Ishikawa (cell line): ENCODE results near the gene OSBPL10.

Source experiments
- CEBPB ChIP-seq: IDR thresholded peaks from 2 replicates; pipeline ENCODE4 v1.6.1; 2012
- EGR1 ChIP-seq: IDR thresholded peaks from 2 replicates; pipeline ENCODE4 v1.6.1; 2012
- EP300 ChIP-seq: IDR thresholded peaks from 2 replicates; pipeline ENCODE4 v1.6.1; 2012; ENCODE audit warnings: borderline replicate concordance
- MAX ChIP-seq: IDR thresholded peaks from 2 replicates; pipeline ENCODE4 v1.6.1; 2012
- NFIC ChIP-seq: IDR thresholded peaks from 2 replicates; pipeline ENCODE4 v1.6.1; 2012
- RAD21 ChIP-seq: IDR thresholded peaks from 2 replicates; pipeline ENCODE4 v1.6.1; 2012; ENCODE audit warnings: low read depth
- REST ChIP-seq: IDR thresholded peaks from 2 replicates; pipeline ENCODE4 v1.6.1; 2012; ENCODE audit warnings: low read depth, mild to moderate bottlenecking
- TAF1 ChIP-seq: IDR thresholded peaks from 2 replicates; pipeline ENCODE4 v1.6.1; 2012; ENCODE audit warnings: low read depth, mild to moderate bottlenecking
- TCF12 ChIP-seq: IDR thresholded peaks from 2 replicates; pipeline ENCODE4 v1.6.1; 2012; ENCODE audit warnings: low read depth
- YY1 ChIP-seq: IDR thresholded peaks from 2 replicates; pipeline ENCODE4 v1.6.1; 2012; ENCODE audit warnings: low read depth

GRCh38 chr3:31934018-31934417 lies 47.0 kb downstream of the OSBPL10 start:
- no peak for TF ChIP-seq TAF1
- TF ChIP-seq RAD21, result no peak
- no peak for TF ChIP-seq YY1
- no peak for TF ChIP-seq EP300
- no peak for TF ChIP-seq REST
- TF ChIP-seq CEBPB, result no peak
- TF ChIP-seq MAX, result no peak
- no peak for TF ChIP-seq TCF12
- no peak for TF ChIP-seq EGR1
- no peak for TF ChIP-seq NFIC
